MM.1S (cell line): ENCODE data around the gene LRFN2.

Experiments used
- EZH2phosphoT487 ChIP-seq: fragments of 300-600 bp; sonication (generic); IDR thresholded peaks from 2 replicates; pipeline ENCODE4 v1.6.1; 2018; ENCODE audit warnings: antibody characterized with exemption, low read length
- TF ChIP-seq, protein P1 (sequence below): fragments of 300-600 bp; sonication (generic); IDR thresholded peaks from 2 replicates; pipeline ENCODE4 v1.5.1; 2016; ENCODE audit warnings: antibody characterized with exemption, low read length, mixed read lengths

DNA sequence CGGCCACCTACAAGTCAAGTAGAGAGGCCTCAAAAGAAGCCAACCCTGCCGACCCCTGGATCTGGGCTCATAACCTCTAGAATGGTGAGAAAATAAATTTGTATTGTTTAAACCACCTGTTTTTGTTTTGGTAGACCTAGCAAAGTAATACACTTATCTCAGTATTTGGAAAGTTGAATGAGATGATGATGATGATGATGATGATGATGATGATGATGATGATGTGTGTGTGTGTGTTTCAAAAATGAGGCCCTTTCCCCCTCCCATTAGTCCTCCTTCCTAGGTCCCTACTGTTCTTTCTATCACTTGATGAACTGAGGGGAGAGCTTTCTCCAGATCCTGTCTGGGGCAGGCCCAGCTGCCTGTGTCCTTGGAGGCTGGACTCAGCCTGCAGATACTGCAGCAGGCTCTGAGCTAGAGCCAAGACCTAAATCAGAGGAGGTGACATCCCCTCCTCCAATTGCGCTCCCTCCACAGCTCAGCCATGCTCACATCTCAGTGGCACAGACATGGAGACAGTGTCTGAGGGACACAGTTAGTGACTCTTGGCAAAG lies 120.1 kb downstream of the LRFN2 start:
- TF ChIP-seq, protein P1, sequence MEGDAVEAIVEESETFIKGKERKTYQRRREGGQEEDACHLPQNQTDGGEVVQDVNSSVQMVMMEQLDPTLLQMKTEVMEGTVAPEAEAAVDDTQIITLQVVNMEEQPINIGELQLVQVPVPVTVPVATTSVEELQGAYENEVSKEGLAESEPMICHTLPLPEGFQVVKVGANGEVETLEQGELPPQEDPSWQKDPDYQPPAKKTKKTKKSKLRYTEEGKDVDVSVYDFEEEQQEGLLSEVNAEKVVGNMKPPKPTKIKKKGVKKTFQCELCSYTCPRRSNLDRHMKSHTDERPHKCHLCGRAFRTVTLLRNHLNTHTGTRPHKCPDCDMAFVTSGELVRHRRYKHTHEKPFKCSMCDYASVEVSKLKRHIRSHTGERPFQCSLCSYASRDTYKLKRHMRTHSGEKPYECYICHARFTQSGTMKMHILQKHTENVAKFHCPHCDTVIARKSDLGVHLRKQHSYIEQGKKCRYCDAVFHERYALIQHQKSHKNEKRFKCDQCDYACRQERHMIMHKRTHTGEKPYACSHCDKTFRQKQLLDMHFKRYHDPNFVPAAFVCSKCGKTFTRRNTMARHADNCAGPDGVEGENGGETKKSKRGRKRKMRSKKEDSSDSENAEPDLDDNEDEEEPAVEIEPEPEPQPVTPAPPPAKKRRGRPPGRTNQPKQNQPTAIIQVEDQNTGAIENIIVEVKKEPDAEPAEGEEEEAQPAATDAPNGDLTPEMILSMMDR: no peak
- no peak for TF ChIP-seq EZH2phosphoT487
